Mesenchymal stem cell (in vitro differentiated cells and primary cell): ENCODE results near the gene ZFYVE28.

Source experiments
- DNase-seq: peaks from one replicate; pipeline ENCODE4 v3.0.0-alpha.2; 2013
- H2AFZ ChIP-seq: one replicate; pipeline ENCODE4 v1.6.1; 2013; ENCODE audit warnings: low read depth, mild to moderate bottlenecking, control low read depth, inconsistent platforms, low read length, moderate library complexity
- H2AK5ac ChIP-seq: 2 replicates; pipeline ENCODE4 v1.6.1; 2013; ENCODE audit warnings: low read length, moderate library complexity, mild to moderate bottlenecking, inconsistent platforms; ENCODE audit not compliant: severe bottlenecking
- H2BK120ac ChIP-seq: one replicate; pipeline ENCODE4 v1.6.1; 2013; ENCODE audit warnings: low read depth, mild to moderate bottlenecking, inconsistent platforms, low read length, moderate library complexity
- H2BK12ac ChIP-seq, 2 experiments: one replicate each; pipeline ENCODE4 v1.6.1; 2013; ENCODE audit warnings: inconsistent platforms in 2 of 2, low read length in 2 of 2, mild to moderate bottlenecking in 2 of 2, moderate library complexity in 2 of 2, control low read depth in 1 of 2
- H2BK15ac ChIP-seq: one replicate; pipeline ENCODE4 v1.6.1; 2013; ENCODE audit warnings: mild to moderate bottlenecking, low read depth, inconsistent platforms; ENCODE audit not compliant: poor library complexity, severe bottlenecking
- H2BK5ac ChIP-seq: 2 replicates; pipeline ENCODE4 v1.6.1; 2013; ENCODE audit warnings: low read depth, mild to moderate bottlenecking, low read length, control low read depth, inconsistent platforms; ENCODE audit not compliant: poor library complexity, severe bottlenecking
- H3K14ac ChIP-seq, 2 experiments: one replicate each; pipeline ENCODE4 v1.6.1; 2013; ENCODE audit warnings: inconsistent platforms in 2 of 2, low read length in 2 of 2, control low read depth in 1 of 2, mild to moderate bottlenecking in 1 of 2, moderate library complexity in 1 of 2
- H3K18ac ChIP-seq, 2 experiments: one replicate each; pipeline ENCODE4 v1.6.1; 2013; ENCODE audit warnings: inconsistent platforms in 2 of 2, low read length in 2 of 2, control low read depth in 1 of 2, low read depth in 1 of 2, mild to moderate bottlenecking in 1 of 2
- H3K23ac ChIP-seq, 2 experiments: one replicate each; pipeline ENCODE4 v1.6.1; 2013; ENCODE audit warnings: inconsistent platforms in 2 of 2, low read length in 2 of 2, mild to moderate bottlenecking in 2 of 2, moderate library complexity in 2 of 2, control low read depth in 1 of 2
- H3K27ac ChIP-seq: 2 replicates; pipeline ENCODE4 v1.5.1; 2013; ENCODE audit warnings: mild to moderate bottlenecking, moderate library complexity, low read length, control low read depth, inconsistent platforms; ENCODE audit not compliant: poor library complexity, severe bottlenecking
- H3K27me3 ChIP-seq, 2 experiments: 2 replicates each; pipeline versions ENCODE4 v1.6.1 to v1.7.0; 2013; ENCODE audit warnings: low read length in 2 of 2, mild to moderate bottlenecking in 2 of 2, moderate library complexity in 2 of 2, control low read depth in 1 of 2, inconsistent platforms in 1 of 2; ENCODE audit not compliant: control insufficient read depth in 1 of 2, insufficient read depth in 1 of 2
- H3K36me3 ChIP-seq, 2 experiments: 2 replicates each; pipeline versions ENCODE4 v1.6.1 to v1.7.0; 2013; ENCODE audit warnings: low read length in 2 of 2, control low read depth in 1 of 2, inconsistent platforms in 1 of 2, low read depth in 1 of 2, mild to moderate bottlenecking in 1 of 2; ENCODE audit not compliant: insufficient read depth in 2 of 2, control insufficient read depth in 1 of 2
- H3K4ac ChIP-seq, 2 experiments: one replicate each; pipeline ENCODE4 v1.6.1; 2013; ENCODE audit warnings: inconsistent platforms in 2 of 2, low read length in 2 of 2, mild to moderate bottlenecking in 2 of 2, moderate library complexity in 2 of 2, control low read depth in 1 of 2, low read depth in 1 of 2
- H3K4me1 ChIP-seq: 2 replicates; pipeline ENCODE4 v1.6.1; 2013; ENCODE audit warnings: low read depth, low read length, control low read depth; ENCODE audit not compliant: control insufficient read depth, insufficient read depth
- H3K4me2 ChIP-seq: 2 replicates; pipeline ENCODE4 v1.6.1; 2013; ENCODE audit warnings: low read length, mild to moderate bottlenecking, inconsistent platforms; ENCODE audit not compliant: poor library complexity, severe bottlenecking
- H3K4me3 ChIP-seq, 2 experiments: 2 replicates each; pipeline versions ENCODE4 v1.5.1 to v1.7.0; 2013; ENCODE audit warnings: low read length in 2 of 2, mild to moderate bottlenecking in 2 of 2, control low read depth in 1 of 2, low read depth in 1 of 2; ENCODE audit not compliant: insufficient read depth in 1 of 2
- H3K79me1 ChIP-seq: replicated peaks from 2 replicates; pipeline ENCODE4 v1.6.1; 2013; ENCODE audit warnings: mild to moderate bottlenecking, control low read depth, low read length, inconsistent platforms; ENCODE audit not compliant: poor library complexity, severe bottlenecking
- H3K9ac ChIP-seq: 2 replicates; pipeline ENCODE4 v1.7.0; 2013; ENCODE audit warnings: mild to moderate bottlenecking, low read length, moderate library complexity
- H3K9me3 ChIP-seq: 2 replicates; pipeline ENCODE4 v1.7.0; 2013; ENCODE audit warnings: mild to moderate bottlenecking, low read length; ENCODE audit not compliant: control insufficient read depth
- H4K8ac ChIP-seq: one replicate; pipeline ENCODE4 v1.6.1; 2013; ENCODE audit warnings: inconsistent platforms, mild to moderate bottlenecking, low read length, moderate library complexity
- H4K91ac ChIP-seq: one replicate; pipeline ENCODE4 v1.6.1; 2013; ENCODE audit warnings: mild to moderate bottlenecking, low read length, inconsistent platforms
- WGBS: methylation state at CpG from one replicate; pipeline ENCODE4 v1.1.7; 2013; ENCODE audit warnings: mixed read lengths; 5-methylcytosine and 5-hydroxymethylcytosine counted together

The ZFYVE28 gene

GRCh38 chr4:2458546-2459491 is 40.4 kb upstream of the ZFYVE28 start:
- peaks cover 9% of the 10 kb centered on the region for H3K4me1 ChIP-seq
- H3K9ac ChIP-seq = no peak overlapping the region
- H3K14ac ChIP-seq = peak overlapping the region in 1 of 2 experiments; percentile 39
- no peak overlapping the region for H2BK120ac ChIP-seq
- no peak overlapping the region for H2AFZ ChIP-seq
- 89% methylated on average over 38 of the region's 38 CpGs for WGBS
- H3K36me3 ChIP-seq = no peaks in the 10 kb centered on the region
- no peaks in the 10 kb centered on the region for H3K9me3 ChIP-seq
- H2BK5ac ChIP-seq = no peak overlapping the region
- no peak overlapping the region for H3K4ac ChIP-seq
- no peak overlapping the region for H3K4me2 ChIP-seq
- H3K4me3 ChIP-seq = no peak overlapping the region
- H3K23ac ChIP-seq = no peak overlapping the region
- H2AK5ac ChIP-seq = no peak overlapping the region
- no peak overlapping the region for H4K91ac ChIP-seq
- H3K27me3 ChIP-seq = peaks cover 13 to 21% of the 10 kb centered on the region in 2 experiments
- no peak overlapping the region for H2BK12ac ChIP-seq
- no peak overlapping the region for H2BK15ac ChIP-seq
- DNase-seq = no peak
- no peak overlapping the region for H3K27ac ChIP-seq
- H3K79me1 ChIP-seq = no peaks in the 10 kb centered on the region
- H4K8ac ChIP-seq = no peak overlapping the region
- no peak overlapping the region for H3K18ac ChIP-seq

- Histone ChIP-seq H3K4ac (no peak overlapping the region), H3K79me1 (no peaks in the 10 kb centered on the region), H3K18ac (no peak overlapping the region), H3K9me3 (no peaks in the 10 kb centered on the region), H2BK120ac (no peak overlapping the region), H4K91ac (no peak overlapping the region), H3K14ac (no peak overlapping the region), H3K36me3 (no peaks in the 10 kb centered on the region), H2BK15ac (no peak overlapping the region), H2BK5ac (no peak overlapping the region), H4K8ac (peak overlapping the region; percentile 9), H3K4me3 (no peak overlapping the region), H3K27ac (no peak overlapping the region), H2AK5ac (no peak overlapping the region), H2BK12ac (no peak overlapping the region), H3K4me1 (peaks cover 6% of the 10 kb centered on the region), H3K23ac (no peak overlapping the region), H3K4me2 (no peak overlapping the region), H3K27me3 (peaks cover 7 to 21% of the 10 kb centered on the region in 2 experiments), H3K9ac (no peak overlapping the region), H2AFZ (no peak overlapping the region)
- DNase-seq = no peak
- WGBS = 85% methylated on average over 22 of the region's 24 CpGs
These were observed 39.2 kb upstream of the ZFYVE28 start for GRCh38 chr4:2457481-2458295.

- Histone ChIP-seq H3K36me3 (no peaks in the 10 kb centered on the region), H3K27me3 (peaks cover 23 to 33% of the 10 kb centered on the region in 2 experiments), H3K9ac (no peak overlapping the region), H2AFZ (no peak overlapping the region), H2BK12ac (no peak overlapping the region), H2BK120ac (no peak overlapping the region), H3K9me3 (no peaks in the 10 kb centered on the region), H2BK15ac (no peak overlapping the region), H3K4ac (no peak overlapping the region), H3K27ac (no peak overlapping the region), H3K14ac (no peak overlapping the region), H4K8ac (no peak overlapping the region), H4K91ac (no peak overlapping the region), H3K18ac (no peak overlapping the region), H3K23ac (no peak overlapping the region), H2AK5ac (no peak overlapping the region), H3K4me3 (no peak overlapping the region), H2BK5ac (no peak overlapping the region), H3K79me1 (no peaks in the 10 kb centered on the region), H3K4me1 (no peaks in the 10 kb centered on the region), H3K4me2 (no peak overlapping the region)
- DNase-seq = no peak
- WGBS = 80% methylated on average over 23 of the region's 25 CpGs
These were observed 33.7 kb upstream of the ZFYVE28 start for GRCh38 chr4:2451821-2452785.
